CD14-positive monocyte (primary cell): Measurements from ENCODE around the gene NPFFR1. TPM values are rescaled to one million over a fixed set of nuclear protein-coding genes. Genes with fewer than 3 reads are reported as not detected.

ENCODE experiments used
- DNase-seq, 3 donors: peaks; one replicate each; pipeline ENCODE4 v3.0.0-alpha.2; 2011 to 2022
- H2AFZ ChIP-seq: 2 replicates; pipeline ENCODE4 v1.6.0; 2012; ENCODE audit warnings: mild to moderate bottlenecking, low read depth, low read length, inconsistent platforms; ENCODE audit not compliant: insufficient read depth, poor library complexity, severe bottlenecking
- H3K27ac ChIP-seq, 2 donors: 1 replicate in 1 of 2; 2 replicates in 1 of 2; pipeline ENCODE4 v1.5.1; 2012 to 2013; ENCODE audit warnings: low read length in 2 of 2, control low read depth in 1 of 2, inconsistent platforms in 1 of 2, low read depth in 1 of 2, mild to moderate bottlenecking in 1 of 2
- H3K27me3 ChIP-seq, 2 donors: one replicate each; pipeline versions ENCODE4 v1.6.0 to v1.6.1; 2011 to 2013; ENCODE audit warnings: low read length in 2 of 2; ENCODE audit not compliant: control insufficient read depth in 2 of 2, insufficient read depth in 2 of 2
- H3K36me3 ChIP-seq, 2 donors: replicated peaks in 1 of 2; 1 replicate in 1 of 2; 2 replicates in 1 of 2; pipeline versions ENCODE4 v1.5.1 to v1.6.1; 2012 to 2013; ENCODE audit warnings: low read length in 2 of 2, control low read depth in 1 of 2, inconsistent platforms in 1 of 2, mild to moderate bottlenecking in 1 of 2; ENCODE audit not compliant: insufficient read depth in 2 of 2, control insufficient read depth in 1 of 2
- H3K4me1 ChIP-seq, 2 donors: 1 replicate in 1 of 2; 2 replicates in 1 of 2; pipeline versions ENCODE4 v1.5.1 to v1.6.1; 2012 to 2013; ENCODE audit warnings: low read length in 2 of 2, control low read depth in 1 of 2, inconsistent platforms in 1 of 2, mild to moderate bottlenecking in 1 of 2, moderate library complexity in 1 of 2; ENCODE audit not compliant: insufficient read depth in 2 of 2, control insufficient read depth in 1 of 2
- H3K4me2 ChIP-seq: replicated peaks from 2 replicates; pipeline ENCODE3; 2012; ENCODE audit warnings: low read length, moderate library complexity, mild to moderate bottlenecking; ENCODE audit not compliant: poor library complexity, severe bottlenecking; ENCODE audit errors: extremely low read depth
- H3K4me3 ChIP-seq, 3 experiments: fragments of 200-600 bp in 1 of 3; sonication (generic) in 1 of 3; replicated peaks in 1 of 3; 1 replicate in 2 of 3; 2 replicates in 1 of 3; pipeline ENCODE4 v1.5.1; 2011 to 2013; ENCODE audit warnings: low read length in 3 of 3, mild to moderate bottlenecking in 3 of 3, control low read depth in 2 of 3, low read depth in 2 of 3, inconsistent platforms in 1 of 3, moderate library complexity in 1 of 3
- H3K79me2 ChIP-seq: 2 replicates; pipeline ENCODE4 v1.6.0; 2012; ENCODE audit warnings: mild to moderate bottlenecking, control low read depth, inconsistent platforms, low read length, moderate library complexity; ENCODE audit not compliant: insufficient read depth
- H3K9ac ChIP-seq: 2 replicates; pipeline ENCODE4 v1.6.0; 2017; ENCODE audit warnings: low read length, mild to moderate bottlenecking; ENCODE audit not compliant: insufficient read depth, poor library complexity, severe bottlenecking
- H3K9me3 ChIP-seq, 2 donors: replicated peaks in 1 of 2; 1 replicate in 1 of 2; 2 replicates in 1 of 2; pipeline versions ENCODE4 v1.5.1 to v1.6.1; 2012 to 2013; ENCODE audit warnings: low read length in 2 of 2, control low read depth in 1 of 2; ENCODE audit not compliant: control insufficient read depth in 1 of 2, insufficient read depth in 1 of 2
- H4K20me1 ChIP-seq: 2 replicates; pipeline ENCODE4 v1.6.0; 2012; ENCODE audit warnings: mild to moderate bottlenecking, low read length, control low read depth, moderate library complexity; ENCODE audit not compliant: insufficient read depth
- H3K27ac Mint-ChIP-seq, 7 donors: one replicate each; pipeline ENCODE4 v1.8.0; 2020; ENCODE audit warnings: mild to moderate bottlenecking in 7 of 7, mixed read lengths in 7 of 7, moderate library complexity in 6 of 7, inconsistent platforms in 2 of 7
- H3K27me3 Mint-ChIP-seq, 3 donors: one replicate each; pipeline ENCODE4 v1.8.0; 2021 to 2022; ENCODE audit warnings: low read depth in 3 of 3, mild to moderate bottlenecking in 3 of 3, mixed read lengths in 3 of 3, moderate library complexity in 3 of 3, inconsistent platforms in 1 of 3
- H3K36me3 Mint-ChIP-seq, 2 donors: one replicate each; pipeline ENCODE4 v1.8.0; 2020; ENCODE audit warnings: mixed read lengths in 2 of 2, inconsistent platforms in 1 of 2, mild to moderate bottlenecking in 1 of 2
- H3K4me1 Mint-ChIP-seq: one replicate; pipeline ENCODE4 v1.8.0; 2020; ENCODE audit warnings: mild to moderate bottlenecking, mixed read lengths
- H3K4me3 Mint-ChIP-seq, 2 donors: one replicate each; pipeline ENCODE4 v1.8.0; 2020; ENCODE audit warnings: mild to moderate bottlenecking in 2 of 2, mixed read lengths in 2 of 2, moderate library complexity in 1 of 2
- H3K9me3 Mint-ChIP-seq, 7 donors: one replicate each; pipeline ENCODE4 v1.8.0; 2020 to 2022; ENCODE audit warnings: mixed read lengths in 7 of 7, mild to moderate bottlenecking in 6 of 7, moderate library complexity in 6 of 7, inconsistent platforms in 2 of 7
- CTCF ChIP-seq: fragments of 200-600 bp; IDR thresholded peaks from one replicate; pipeline ENCODE4 v1.8.0; 2022; ENCODE audit warnings: antibody characterized with exemption, mild to moderate bottlenecking
- WGBS: methylation state at CpG from one replicate; pipeline ENCODE4 v1.1.5; 2013; ENCODE audit warnings: missing lambda C conversion rate; ENCODE audit not compliant: insufficient coverage; 5-methylcytosine and 5-hydroxymethylcytosine counted together
- intact Hi-C, 2 donors: fragments of 100-400 bp; cut with micrococcal nuclease; formaldehyde crosslinking; loops; one replicate each; pipeline versions ENCODE4 v1.15.0 to v1.15.1; 2023
- polyA plus RNA-seq, 3 donors: library from polyadenylated mRNA; depleted of rRNA in 1 of 3; unstranded in 2 of 3; stranded (reverse) in 1 of 3; fragments of 300-500 nt in 2 of 3; fragments of >200 nt in 1 of 3; fragmentation: Illumina TruSeq in 2 of 3; gene quantifications; 1 replicate in 2 of 3; 2 replicates in 1 of 3; pipeline ENCODE4 v1.2.3, GENCODE V29; 2012 to 2021

The NPFFR1 gene
- polyA plus RNA-seq, 3 donors, result 0.03 TPM; not detected in 2

- Histone ChIP-seq H3K4me2 (no peak overlapping the region), H3K4me1 (peaks cover 17 to 20% of the 10 kb centered on the region in 2 donors), H3K9ac (no peak overlapping the region), H3K27ac (no peak overlapping the region), H3K79me2 (no peaks in the 10 kb centered on the region), H3K4me3 (no peak overlapping the region), H4K20me1 (peaks cover 4% of the 10 kb centered on the region), H3K27me3 (peaks cover 10 to 61% of the 10 kb centered on the region in 2 donors), H2AFZ (no peak overlapping the region), H3K9me3 (no peaks in the 10 kb centered on the region), H3K36me3 (no peaks in the 10 kb centered on the region)
- peak overlapping the region in 1 of 7 donors; percentile 21 for H3K27ac Mint-ChIP-seq
- peaks cover 21 to 22% of the 10 kb centered on the region in 2 donors for H3K36me3 Mint-ChIP-seq
- peaks cover 0 to 6% (median 0%) of the 10 kb centered on the region in 7 donors for H3K9me3 Mint-ChIP-seq
- intact Hi-C loops, result no loop called here
- 89% methylated on average over 6 of the region's 10 CpGs for WGBS
- H3K4me1 Mint-ChIP-seq, result peaks cover 29% of the 10 kb centered on the region
- DNase-seq, result no peak
- H3K4me3 Mint-ChIP-seq, result peak overlapping the region in 1 of 2 donors; percentile 75
- no peak for TF ChIP-seq CTCF
- H3K27me3 Mint-ChIP-seq, result peaks cover 61 to 86% (median 62%) of the 10 kb centered on the region in 3 donors
Measured at GRCh38 chr10:70324951-70325781, 41.4 kb upstream of the NPFFR1 start.

GRCh38 chr10:70324339-70324861 is 40.6 kb upstream of the NPFFR1 start:
- WGBS, result 30% methylated on average over 10 of the region's 11 CpGs
- DNase-seq, result no peak
- no peak overlapping the region for H3K9ac ChIP-seq
- H3K4me1 Mint-ChIP-seq, result peaks cover 29% of the 10 kb centered on the region
- H3K4me2 ChIP-seq, result no peak overlapping the region
- H3K27ac ChIP-seq, result no peak overlapping the region
- H3K4me3 Mint-ChIP-seq, result no peak overlapping the region
- no peak overlapping the region for H3K27ac Mint-ChIP-seq
- H3K36me3 ChIP-seq, result no peaks in the 10 kb centered on the region
- peaks cover 0 to 6% (median 0%) of the 10 kb centered on the region in 7 donors for H3K9me3 Mint-ChIP-seq
- no peak overlapping the region for H3K4me3 ChIP-seq
- no peak overlapping the region for H2AFZ ChIP-seq
- peaks cover 6 to 54% of the 10 kb centered on the region in 2 donors for H3K27me3 ChIP-seq
- H4K20me1 ChIP-seq, result peaks cover 4% of the 10 kb centered on the region
- intact Hi-C loops, result no loop called here
- H3K36me3 Mint-ChIP-seq, result peaks cover 17 to 24% of the 10 kb centered on the region in 2 donors
- H3K79me2 ChIP-seq, result no peaks in the 10 kb centered on the region
- TF ChIP-seq CTCF, result no peak
- peaks cover 17 to 20% of the 10 kb centered on the region in 2 donors for H3K4me1 ChIP-seq
- no peaks in the 10 kb centered on the region for H3K9me3 ChIP-seq
- peaks cover 55 to 78% (median 57%) of the 10 kb centered on the region in 3 donors for H3K27me3 Mint-ChIP-seq
